ENCODE results near the gene ZFX.

ZFX gene

GRCh38 chrX:24203072-24203808 is 53.7 kb downstream of the ZFX start:
- H3K4me3 ChIP-seq (ENCODE audit: control insufficient read depth, low read depth, low read length), result no peak overlapping the region
- DNase-seq (ENCODE audit: low read depth), result no peak
- no peak for TF ChIP-seq CTCF (IDR thresholded peaks at IDR 0.05; ENCODE audit: control insufficient read depth, insufficient read depth, low read depth, low read length, missing control alignments)

GRCh38 chrX:24204331-24204730 is 54.8 kb downstream of the ZFX start:
- no peak for TF ChIP-seq CTCF (IDR thresholded peaks at IDR 0.05; ENCODE audit: control insufficient read depth, insufficient read depth, low read depth, low read length, missing control alignments)
- peak; percentile 39 for DNase-seq (ENCODE audit: low read depth)
- no peak overlapping the region for H3K4me3 ChIP-seq (ENCODE audit: control insufficient read depth, low read depth, low read length)

GRCh38 chrX:24204958-24205357 is 55.4 kb downstream of the ZFX start:
- DNase-seq (ENCODE audit: low read depth), result no peak
- no peak overlapping the region for H3K4me3 ChIP-seq (ENCODE audit: control insufficient read depth, low read depth, low read length)
- TF ChIP-seq CTCF (IDR thresholded peaks at IDR 0.05; ENCODE audit: control insufficient read depth, insufficient read depth, low read depth, low read length, missing control alignments), result no peak

- no peak for TF ChIP-seq CTCF (IDR thresholded peaks at IDR 0.05; ENCODE audit: control insufficient read depth, insufficient read depth, low read depth, low read length, missing control alignments)
- DNase-seq (ENCODE audit: low read depth), result no peak
- no peak overlapping the region for H3K4me3 ChIP-seq (ENCODE audit: control insufficient read depth, low read depth, low read length)
These were observed 58.3 kb downstream of the ZFX start for GRCh38 chrX:24207826-24208225.

GRCh38 chrX:24208496-24209240 is 59.1 kb downstream of the ZFX start:
- no peak for DNase-seq (ENCODE audit: low read depth)
- H3K4me3 ChIP-seq (ENCODE audit: control insufficient read depth, low read depth, low read length), result no peak overlapping the region
- TF ChIP-seq CTCF (IDR thresholded peaks at IDR 0.05; ENCODE audit: control insufficient read depth, insufficient read depth, low read depth, low read length, missing control alignments), result no peak

- H3K4me3 ChIP-seq (ENCODE audit: control insufficient read depth, low read depth, low read length), result no peak overlapping the region
- no peak for DNase-seq (ENCODE audit: low read depth)
- TF ChIP-seq CTCF (IDR thresholded peaks at IDR 0.05; ENCODE audit: control insufficient read depth, insufficient read depth, low read depth, low read length, missing control alignments), result no peak
These were observed 60.7 kb downstream of the ZFX start for GRCh38 chrX:24210190-24210589.

Measured in AG09309 (cell line).